NCI-H2196 treated with DMSO at 0.1 percent for 48 hours (cell line): ENCODE measurements around the gene SKA1.

ENCODE experiments used
- DNase-seq: peaks from one replicate; lab custom pipeline; 2025; ENCODE audit not compliant: unreplicated experiment; lab: John Stamatoyannopoulos, UW

The SKA1 gene, protein sequence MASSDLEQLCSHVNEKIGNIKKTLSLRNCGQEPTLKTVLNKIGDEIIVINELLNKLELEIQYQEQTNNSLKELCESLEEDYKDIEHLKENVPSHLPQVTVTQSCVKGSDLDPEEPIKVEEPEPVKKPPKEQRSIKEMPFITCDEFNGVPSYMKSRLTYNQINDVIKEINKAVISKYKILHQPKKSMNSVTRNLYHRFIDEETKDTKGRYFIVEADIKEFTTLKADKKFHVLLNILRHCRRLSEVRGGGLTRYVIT

GRCh38 chr18:50374753-50375391 lies at the start of gene SKA1:
TSS of gene SKA1 (plus strand) at chr18:50375046. CDS start at chr18:50375831, 785 bp downstream.
- DNase-seq = peak; percentile 85

DNA sequence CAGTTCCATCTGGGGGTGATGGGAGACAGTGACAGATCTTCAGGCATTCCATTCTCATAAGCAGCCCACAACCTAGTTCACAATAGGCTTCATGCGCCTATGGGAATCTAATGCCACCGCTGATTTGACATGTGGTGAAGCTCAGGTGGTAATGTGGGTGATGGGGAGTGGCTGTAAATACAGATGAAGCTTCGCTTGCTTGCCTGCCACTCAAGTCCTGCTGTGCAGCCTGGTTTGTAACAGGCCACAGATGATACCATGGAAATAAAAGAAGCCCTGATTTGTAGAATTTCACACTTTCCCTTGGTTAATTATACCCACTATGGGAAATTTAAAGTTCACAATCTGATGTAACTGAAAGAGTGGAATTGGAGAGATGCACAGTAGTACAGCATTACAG lies 46.9 kb upstream of the SKA1 start:
- DNase-seq = no peak

DNA sequence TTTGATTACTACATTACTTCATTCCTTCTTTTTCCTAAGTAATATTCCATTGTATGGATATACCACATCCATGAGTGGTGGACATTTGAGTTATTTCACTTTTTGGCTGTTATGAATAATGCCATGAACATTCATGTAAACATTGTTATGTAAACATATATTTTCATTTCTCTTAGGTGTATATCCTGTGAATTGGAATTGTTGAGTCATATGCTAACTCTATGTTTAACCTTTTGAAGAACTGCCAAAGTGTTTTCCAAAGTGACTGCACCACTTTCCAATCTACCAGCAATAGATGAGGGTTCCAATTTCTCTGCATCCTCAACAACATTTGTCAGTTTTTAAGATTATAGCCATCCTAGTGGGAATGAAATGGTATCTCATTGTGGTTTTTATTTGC lies 44.7 kb upstream of the SKA1 start:
- no peak for DNase-seq

DNA sequence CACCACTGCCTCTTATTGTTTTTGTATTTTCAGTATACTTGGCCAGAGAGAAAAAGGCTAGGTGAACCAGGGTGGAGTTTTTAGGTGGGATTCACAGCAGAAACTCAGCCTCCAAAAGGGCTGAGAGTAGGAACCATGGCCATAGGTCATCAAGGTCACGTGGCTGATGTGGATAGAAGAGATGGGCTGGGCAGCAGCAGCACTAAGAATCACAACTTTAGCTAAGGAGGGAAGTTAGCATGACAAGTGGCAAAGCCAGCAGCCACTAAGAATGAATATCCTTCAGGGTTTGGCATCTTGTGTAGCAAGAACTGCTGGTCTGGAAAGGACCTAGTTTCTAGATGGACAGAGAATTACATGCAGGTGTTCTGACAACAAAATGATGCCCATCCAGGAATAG lies 43.2 kb upstream of the SKA1 start:
- no peak for DNase-seq

- DNase-seq = no peak
These were observed 40.2 kb upstream of the SKA1 start for GRCh38 chr18:50334546-50335152.

- DNase-seq = no peak
These were observed 36.7 kb upstream of the SKA1 start for GRCh38 chr18:50338122-50338521.

GRCh38 chr18:50338715-50339114 lies 36.1 kb upstream of the SKA1 start:
- no peak for DNase-seq

DNA sequence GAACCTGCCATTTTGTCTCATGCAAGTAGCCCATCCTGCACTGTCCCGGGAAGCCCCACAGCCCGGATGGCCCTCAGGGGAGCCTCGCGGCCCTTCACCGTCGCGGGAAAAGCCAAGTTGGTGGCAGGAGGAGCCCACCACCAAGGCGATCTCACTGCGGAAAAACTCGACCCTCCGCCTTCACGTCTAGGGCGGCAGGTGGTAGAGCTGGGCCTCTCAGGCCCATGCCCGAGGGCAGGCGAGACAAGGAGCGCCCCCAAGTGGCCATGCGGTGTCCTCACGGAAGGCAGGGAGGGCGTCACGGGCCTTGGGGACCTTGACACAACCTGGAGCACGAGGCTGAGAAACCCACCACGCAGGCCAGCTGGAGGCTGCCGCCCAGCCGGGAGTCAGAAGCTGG lies 34.8 kb upstream of the SKA1 start:
- no peak for DNase-seq

- no peak for DNase-seq
These were observed 33.4 kb upstream of the SKA1 start for GRCh38 chr18:50341443-50341842.

DNA sequence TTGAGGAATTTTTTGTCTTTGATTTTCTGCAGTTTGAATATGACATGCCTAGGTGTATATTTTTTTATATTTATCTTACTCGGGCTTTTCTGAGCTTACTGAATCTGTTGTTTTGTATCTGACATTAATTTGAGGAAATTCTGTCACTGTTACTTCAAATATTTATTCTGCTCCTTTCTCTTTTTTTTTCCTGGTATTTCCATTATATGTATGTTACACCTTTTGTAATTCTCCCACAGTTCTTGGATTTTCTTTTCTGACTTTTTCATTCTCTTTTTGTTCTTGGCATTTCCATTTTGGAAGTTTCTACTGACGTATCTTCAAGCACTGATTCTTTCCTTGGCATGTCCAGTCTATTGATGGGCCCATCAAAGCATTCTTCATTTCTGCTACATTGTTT lies 24.1 kb upstream of the SKA1 start:
- DNase-seq = no peak

DNA sequence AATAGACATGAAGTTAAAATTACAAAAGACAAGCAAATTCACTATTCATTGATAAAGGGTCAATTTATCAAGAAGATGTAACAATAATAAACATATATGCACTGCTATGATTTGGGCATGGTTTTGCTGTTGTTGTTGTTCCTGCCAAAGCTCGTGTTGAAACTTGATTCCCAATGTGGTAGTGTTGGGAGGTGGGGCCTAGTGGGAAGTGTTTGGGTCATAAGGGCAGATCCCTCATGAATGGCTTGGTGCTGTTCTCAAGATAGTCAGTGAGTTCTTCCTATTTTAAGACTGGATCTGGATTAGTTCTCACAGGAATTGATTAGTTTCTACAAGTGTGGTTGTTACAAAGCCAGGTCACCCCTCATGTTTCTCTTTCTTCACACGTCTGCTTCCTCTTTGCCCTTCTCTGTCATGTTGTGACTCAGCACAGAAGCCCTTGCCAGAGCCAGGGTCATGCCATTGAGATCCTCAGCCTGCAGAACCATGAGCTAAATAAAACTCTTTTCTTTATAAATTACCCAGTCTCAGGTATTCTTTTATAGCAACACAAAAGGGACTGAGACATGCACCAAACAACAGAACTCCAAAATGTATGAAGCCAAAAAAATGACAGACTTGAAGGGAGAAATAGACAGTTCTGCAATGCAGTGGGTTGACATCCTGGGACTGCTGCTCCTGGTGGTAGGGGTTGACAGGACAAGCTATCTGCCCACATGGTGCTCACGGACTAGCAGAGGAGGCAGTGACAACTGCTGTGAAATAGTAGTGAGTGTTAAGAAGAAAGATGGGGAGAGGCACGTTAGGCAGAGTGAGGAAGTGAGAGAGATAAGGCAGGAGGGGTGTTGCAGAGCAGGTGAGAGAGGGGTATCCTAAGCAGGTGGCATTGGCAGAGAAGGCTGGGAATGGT lies 18.6 kb upstream of the SKA1 start:
- no peak for DNase-seq

DNA sequence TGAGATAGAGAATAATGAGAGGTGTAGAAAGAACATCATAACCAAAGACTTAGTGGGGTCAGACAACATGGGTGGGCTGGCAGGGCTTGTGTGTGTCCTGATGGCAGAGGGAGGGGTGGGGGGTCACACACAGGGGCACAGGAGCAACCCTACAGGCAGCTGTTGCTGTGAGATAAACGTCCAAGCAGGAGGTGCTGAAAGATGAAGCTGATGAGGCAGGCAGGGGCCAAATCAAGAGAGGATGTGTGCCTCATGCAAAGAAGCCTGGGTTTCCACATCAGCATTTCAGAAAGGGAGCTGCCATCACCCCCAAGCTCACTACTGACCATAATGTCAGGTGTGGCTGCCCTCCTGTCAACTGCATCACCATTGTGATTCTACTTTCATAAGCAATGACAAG lies 16.0 kb upstream of the SKA1 start:
- DNase-seq = no peak

DNA sequence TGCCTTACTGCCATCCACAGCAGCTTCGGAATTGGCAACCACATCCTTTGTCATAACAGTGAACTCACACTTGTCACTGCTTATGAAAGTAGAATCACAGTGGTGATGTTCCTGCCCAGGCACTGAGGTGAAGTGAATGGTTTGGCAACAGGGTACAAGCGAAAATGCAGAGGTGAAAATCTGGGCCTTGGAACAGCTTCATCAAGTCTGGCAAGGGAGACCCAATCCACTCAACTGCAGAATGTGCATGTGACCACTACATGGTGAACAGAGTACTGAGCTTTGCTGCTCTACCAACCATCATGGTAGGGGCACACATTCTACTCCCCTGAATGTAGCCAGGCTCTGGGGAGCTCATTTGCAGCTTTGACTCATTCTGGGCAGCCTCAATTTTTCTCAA lies 15.0 kb upstream of the SKA1 start:
- no peak for DNase-seq

- no peak for DNase-seq
These were observed 14.2 kb upstream of the SKA1 start for GRCh38 chr18:50360611-50361010.

- no peak for DNase-seq
These were observed 5.2 kb upstream of the SKA1 start for GRCh38 chr18:50369672-50370071.

GRCh38 chr18:50372743-50373142 lies 2.1 kb upstream of the SKA1 start:
- no peak for DNase-seq

- DNase-seq = no peak
These were observed 1.2 kb upstream of the SKA1 start for GRCh38 chr18:50373561-50374219.

DNA sequence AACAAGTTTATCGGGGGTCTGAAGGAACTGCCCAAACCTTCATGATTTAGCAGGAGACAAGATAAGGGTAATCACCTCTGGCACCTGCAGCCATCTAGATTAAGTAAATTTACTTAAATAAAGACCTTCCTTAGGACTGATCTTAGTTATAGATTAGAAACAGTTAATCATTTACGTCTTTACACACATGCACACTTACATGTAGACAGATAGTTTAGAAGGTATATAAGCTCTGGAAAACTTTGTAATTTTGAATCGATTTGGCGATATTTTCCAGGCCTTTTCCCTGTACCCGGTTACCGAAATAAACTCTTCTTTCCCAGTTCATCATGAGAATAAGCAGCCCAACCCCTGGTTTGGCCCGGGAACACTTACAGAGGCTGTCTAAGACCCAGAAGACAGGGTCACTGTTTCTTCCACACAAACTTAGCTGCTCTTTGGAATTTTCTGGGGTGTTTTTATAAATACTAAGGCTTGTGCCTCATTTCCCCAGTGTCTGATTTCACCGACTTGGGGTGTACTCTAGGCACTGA lies 560 bp upstream of the SKA1 start:
- no peak for DNase-seq

DNA sequence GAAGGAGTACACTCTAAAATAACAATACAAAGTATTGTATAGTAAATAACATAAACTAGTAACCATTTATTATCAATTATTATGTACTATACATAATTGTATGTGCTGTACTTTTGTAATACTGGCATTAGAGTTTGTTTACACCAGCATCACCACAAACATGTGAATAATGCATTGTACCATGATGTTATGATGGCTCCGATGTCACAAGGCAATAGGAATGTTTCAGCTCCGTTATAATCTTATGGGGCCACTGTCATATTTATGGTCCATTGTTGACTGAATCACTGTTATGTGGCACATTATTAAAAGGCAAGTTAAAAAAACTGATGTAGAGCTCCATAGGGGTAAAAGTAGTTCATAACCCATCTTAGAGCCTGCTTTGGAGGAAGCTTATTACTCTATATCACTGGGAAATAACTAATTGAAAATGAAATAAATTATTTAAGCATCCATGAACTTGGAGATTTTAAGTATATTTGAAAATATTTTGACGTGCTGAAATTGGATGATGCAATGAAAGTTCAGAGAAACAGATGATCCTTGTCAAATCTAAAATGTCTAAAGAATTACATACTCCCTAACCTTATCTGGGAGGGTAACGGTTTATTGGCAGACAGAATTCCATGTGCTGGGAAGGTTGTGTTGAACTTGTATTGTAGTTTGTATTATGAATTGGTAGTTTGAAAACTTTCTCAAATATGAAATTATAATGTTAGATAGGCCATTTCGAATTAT lies 2.4 kb downstream of the SKA1 start:
- no peak for DNase-seq

- DNase-seq = no peak
These were observed 14.1 kb downstream of the SKA1 start for GRCh38 chr18:50388988-50389387.
